NB4 (cell line): ENCODE results near the gene HSD17B2.

Experiments
- CTCF ChIP-seq: IDR thresholded peaks from one replicate; pipeline ENCODE4 v1.5.1; 2012; ENCODE audit warnings: low read depth, low read length
- TF ChIP-seq, protein P1 (sequence below): IDR thresholded peaks from 2 replicates; pipeline ENCODE4 v1.6.1; 2011; ENCODE audit warnings: low read depth, low read length

- TF ChIP-seq CTCF, result no peak
- TF ChIP-seq, protein P1, sequence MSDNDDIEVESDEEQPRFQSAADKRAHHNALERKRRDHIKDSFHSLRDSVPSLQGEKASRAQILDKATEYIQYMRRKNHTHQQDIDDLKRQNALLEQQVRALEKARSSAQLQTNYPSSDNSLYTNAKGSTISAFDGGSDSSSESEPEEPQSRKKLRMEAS, result no peak
Measured at GRCh38 chr16:81992859-81993258, 42.2 kb upstream of the HSD17B2 start.
